ENCODE data around the gene CLDN14.

GRCh38 chr21:36482181-36482580 lies 2.3 kb upstream of the CLDN14 start:
- no peak for TF ChIP-seq CTCF (IDR thresholded peaks at IDR 0.05)
- no peak for TF ChIP-seq POLR2A (IDR thresholded peaks at IDR 0.05)
